Transverse colon (tissue), 4 donors: Measurements from ENCODE around the gene MOCS2. TPM values are rescaled to one million over a fixed set of nuclear protein-coding genes. Genes with fewer than 3 reads are reported as not detected.

ENCODE experiments used
- DNase-seq: peaks from one replicate; pipeline ENCODE4 v3.0.0-alpha.2; 2019
- H3K27ac ChIP-seq, 4 donors: fragments of 200-600 bp; sonication (generic); 2 replicates each; pipeline ENCODE4 v1.5.1; 2016 to 2018; ENCODE audit warnings: inconsistent platforms in 4 of 4
- H3K27me3 ChIP-seq: fragments of 200-600 bp; sonication (generic); 2 replicates; pipeline ENCODE4 v1.5.1; 2017; ENCODE audit warnings: inconsistent platforms
- H3K36me3 ChIP-seq, 4 donors: fragments of 200-600 bp; sonication (generic); 2 replicates each; pipeline ENCODE4 v1.5.1; 2017 to 2019; ENCODE audit warnings: inconsistent platforms in 4 of 4
- H3K4me1 ChIP-seq, 4 donors: fragments of 200-600 bp; sonication (generic); 2 replicates each; pipeline ENCODE4 v1.5.1; 2017 to 2020; ENCODE audit warnings: inconsistent platforms in 4 of 4
- H3K4me3 ChIP-seq, 4 donors: fragments of 200-600 bp; sonication (generic); 1 replicate in 1 of 4; 2 replicates in 3 of 4; pipeline versions ENCODE4 v1.5.1 to v1.6.1; 2017 to 2019; ENCODE audit warnings: inconsistent platforms in 4 of 4
- H3K9me3 ChIP-seq, 2 donors: fragments of 200-600 bp; sonication (generic); 2 replicates each; pipeline ENCODE4 v1.5.1; 2017 to 2019; ENCODE audit warnings: inconsistent platforms in 2 of 2
- EP300 ChIP-seq: sonication (generic); formaldehyde crosslinking; IDR thresholded peaks from one replicate; pipeline ENCODE4 v1.6.1; 2017; ENCODE audit warnings: antibody characterized with exemption, low read depth
- POLR2A ChIP-seq: fragments of 450-650 bp; IDR thresholded peaks from one replicate; pipeline ENCODE4 v1.6.1; 2016; ENCODE audit warnings: antibody characterized with exemption, mild to moderate bottlenecking, moderate library complexity
- POLR2AphosphoS5 ChIP-seq, 3 donors: sonication (generic); formaldehyde crosslinking; IDR thresholded peaks; one replicate each; pipeline ENCODE4 v1.6.1; 2016; ENCODE audit warnings: antibody characterized with exemption in 3 of 3
- WGBS, 2 donors: methylation state at CpG; one replicate each; pipeline ENCODE4 v1.1.5; 2018; ENCODE audit warnings: low coverage in 1 of 2; 5-methylcytosine and 5-hydroxymethylcytosine counted together
- in situ Hi-C, 4 donors: fragments of 200-750 bp; cut with MboI; loops; one replicate each; pipeline versions ENCODE4 v1.15.0 to v1.15.1; 2017; ENCODE audit warnings: low sequenced_read_pairs in 3 of 4, low pct_ligation_motif_present in 1 of 4, low pct_unique_long_range_greater_than_20kb in 1 of 4
- intact Hi-C: fragments of 100-400 bp; cut with DNase I; formaldehyde crosslinking; loops from one replicate; pipeline ENCODE4 v1.15.1; 2023; ENCODE audit warnings: low total_unique reads
- total RNA-seq, 4 donors: library from RNA; depleted of rRNA; stranded (reverse); fragments of >200 nt; gene quantifications; one replicate each; pipeline ENCODE4 v1.1.0, GENCODE V29; 2016
- TF ChIP-seq, protein P1 (sequence below), 5 experiments: fragments of 200-600 bp in 3 of 5; fragments of 450-650 bp in 2 of 5; sonication (generic) in 3 of 5; IDR thresholded peaks; 1 replicate in 2 of 5; 2 replicates in 3 of 5; pipeline ENCODE4 v1.5.1; 2016 to 2017; ENCODE audit warnings: antibody characterized with exemption in 5 of 5, inconsistent platforms in 3 of 5, mild to moderate bottlenecking in 2 of 5, moderate library complexity in 1 of 5

MOCS2 gene
- total RNA-seq, 4 donors from 2014 or later, result 7.0 to 36.8 (median 23.5) TPM

DNA sequence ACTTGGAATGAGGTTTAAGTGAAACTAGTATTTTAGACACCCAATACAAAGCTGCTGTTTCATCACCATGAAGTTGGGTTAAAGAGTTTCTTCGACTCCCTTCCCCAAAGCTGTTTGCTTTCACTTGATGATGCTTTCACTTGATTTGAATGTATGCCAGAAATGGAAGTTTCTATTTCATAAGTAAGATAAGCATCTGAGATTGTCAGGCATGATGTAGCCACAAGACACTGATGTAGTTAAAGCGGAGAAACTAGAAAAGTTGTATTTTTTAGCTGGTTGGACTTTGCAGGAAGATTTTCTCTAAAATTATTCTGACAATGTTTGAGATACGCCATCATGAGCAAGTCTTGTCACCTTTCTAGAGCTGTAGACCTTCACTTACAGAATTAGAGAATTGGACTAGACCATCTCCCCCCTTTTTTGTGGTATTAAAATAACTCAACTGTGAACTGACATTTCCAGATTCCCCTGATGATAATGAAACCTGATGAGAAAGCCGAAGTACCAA is 20.0 kb downstream of the MOCS2 start:
- Histone ChIP-seq H3K4me1 (no peaks in the 10 kb centered on the region), H3K27ac (no peak overlapping the region), H3K27me3 (no peaks in the 10 kb centered on the region), H3K36me3 (no peaks in the 10 kb centered on the region), H3K4me3 (no peak overlapping the region), H3K9me3 (no peaks in the 10 kb centered on the region)
- in situ Hi-C loops, result loop anchor here in 1 of 4 donors (25.0 kb wide), 1 partner anchor 302 kb away; the partner anchor contains the start of genes ITGA1 and PELO
- DNase-seq, result no peak
- WGBS, 2 donors, result 75 to 81% methylated on average over 4 of the region's 4 CpGs
- intact Hi-C loops, result loop anchor here (5.0 kb wide), 1 partner anchor 132 kb away; no protein-coding TSS in a partner anchor
- TF ChIP-seq POLR2AphosphoS5 (IDR thresholded peaks at IDR 0.05), result no peak
- no peak for TF ChIP-seq EP300
- TF ChIP-seq, protein P1, sequence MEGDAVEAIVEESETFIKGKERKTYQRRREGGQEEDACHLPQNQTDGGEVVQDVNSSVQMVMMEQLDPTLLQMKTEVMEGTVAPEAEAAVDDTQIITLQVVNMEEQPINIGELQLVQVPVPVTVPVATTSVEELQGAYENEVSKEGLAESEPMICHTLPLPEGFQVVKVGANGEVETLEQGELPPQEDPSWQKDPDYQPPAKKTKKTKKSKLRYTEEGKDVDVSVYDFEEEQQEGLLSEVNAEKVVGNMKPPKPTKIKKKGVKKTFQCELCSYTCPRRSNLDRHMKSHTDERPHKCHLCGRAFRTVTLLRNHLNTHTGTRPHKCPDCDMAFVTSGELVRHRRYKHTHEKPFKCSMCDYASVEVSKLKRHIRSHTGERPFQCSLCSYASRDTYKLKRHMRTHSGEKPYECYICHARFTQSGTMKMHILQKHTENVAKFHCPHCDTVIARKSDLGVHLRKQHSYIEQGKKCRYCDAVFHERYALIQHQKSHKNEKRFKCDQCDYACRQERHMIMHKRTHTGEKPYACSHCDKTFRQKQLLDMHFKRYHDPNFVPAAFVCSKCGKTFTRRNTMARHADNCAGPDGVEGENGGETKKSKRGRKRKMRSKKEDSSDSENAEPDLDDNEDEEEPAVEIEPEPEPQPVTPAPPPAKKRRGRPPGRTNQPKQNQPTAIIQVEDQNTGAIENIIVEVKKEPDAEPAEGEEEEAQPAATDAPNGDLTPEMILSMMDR (IDR thresholded peaks at IDR 0.05), result no peak
- no peak for TF ChIP-seq POLR2A

DNA sequence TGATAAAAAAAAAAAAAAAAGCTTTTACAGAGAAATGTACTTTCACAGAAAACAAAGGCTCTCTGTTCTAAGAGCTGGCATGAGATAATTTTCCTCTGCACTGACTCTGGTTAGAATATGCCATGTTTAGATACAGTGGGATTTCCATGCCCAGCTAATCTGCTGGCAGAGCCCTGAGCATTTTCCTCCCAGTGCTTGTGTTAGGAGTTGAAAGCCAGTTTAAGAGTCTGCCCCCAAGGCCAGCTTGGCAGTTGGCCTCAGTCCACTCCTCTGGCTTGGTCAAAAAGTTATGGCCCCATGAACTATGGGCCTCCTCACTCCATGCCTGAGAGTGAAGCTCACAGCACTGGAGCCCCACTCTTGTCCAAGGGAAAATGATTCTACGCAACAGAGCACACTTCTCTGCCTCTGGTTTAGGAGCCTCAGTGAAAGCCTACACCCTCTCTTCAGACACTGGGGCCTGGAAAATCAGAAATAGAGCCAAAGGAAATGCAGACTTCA is 21.9 kb downstream of the MOCS2 start:
- H3K27me3 ChIP-seq, result no peaks in the 10 kb centered on the region
- WGBS, 2 donors, result 53% methylated on average over 1 of the region's 1 CpG; no CpG with 5 or more reads in 1 of the 2 donors
- in situ Hi-C loops, result loop anchor here in 1 of 4 donors (25.0 kb wide), 1 partner anchor 300 kb away; the partner anchor contains the start of genes ITGA1 and PELO
- no peak overlapping the region for H3K27ac ChIP-seq
- H3K9me3 ChIP-seq, result no peaks in the 10 kb centered on the region
- no peak for DNase-seq
- TF ChIP-seq POLR2AphosphoS5 (IDR thresholded peaks at IDR 0.05) (no peak), POLR2A (no peak), EP300 (no peak)
- TF ChIP-seq, protein P1 (IDR thresholded peaks at IDR 0.05), result no peak
- no peak overlapping the region for H3K4me3 ChIP-seq
- intact Hi-C loops, result loop anchor here (5.0 kb wide), 1 partner anchor 130 kb away; no protein-coding TSS in a partner anchor
- no peaks in the 10 kb centered on the region for H3K36me3 ChIP-seq
- no peaks in the 10 kb centered on the region for H3K4me1 ChIP-seq

DNA sequence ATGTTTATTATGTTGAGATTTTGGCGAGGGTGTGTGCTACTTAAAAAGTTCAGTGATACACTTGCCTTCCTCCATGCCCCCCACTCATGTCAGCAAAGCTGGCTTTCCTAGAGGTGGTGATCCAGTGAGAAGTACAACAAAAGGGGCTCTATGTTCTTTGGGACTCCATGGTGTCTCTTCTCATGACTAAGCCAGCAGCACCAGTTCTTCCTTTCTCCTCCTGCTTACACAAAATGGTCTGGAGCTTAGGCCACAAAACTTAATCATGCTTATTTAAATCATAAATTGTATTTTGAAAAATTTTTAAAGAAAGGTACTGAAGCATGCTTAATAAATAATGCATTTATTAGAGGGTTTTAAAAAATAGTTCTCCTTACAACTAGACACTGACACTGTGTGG is 22.4 kb downstream of the MOCS2 start:
- no peak overlapping the region for H3K4me3 ChIP-seq
- intact Hi-C loops (loop anchor here (5.0 kb wide), 1 partner anchor 130 kb away; no protein-coding TSS in a partner anchor), in situ Hi-C loops (loop anchor here in 1 of 4 donors (25.0 kb wide), 1 partner anchor 300 kb away; the partner anchor contains the start of genes ITGA1 and PELO)
- 90 to 100% methylated on average over 1 of the region's 1 CpG for WGBS, 2 donors
- no peak for TF ChIP-seq POLR2AphosphoS5 (IDR thresholded peaks at IDR 0.05)
- TF ChIP-seq, protein P1 (IDR thresholded peaks at IDR 0.05), result no peak
- no peak for TF ChIP-seq POLR2A
- TF ChIP-seq EP300, result no peak
- H3K4me1 ChIP-seq, result no peaks in the 10 kb centered on the region
- no peaks in the 10 kb centered on the region for H3K36me3 ChIP-seq
- H3K27me3 ChIP-seq, result no peaks in the 10 kb centered on the region
- H3K27ac ChIP-seq, result no peak overlapping the region
- no peaks in the 10 kb centered on the region for H3K9me3 ChIP-seq
- DNase-seq, result no peak

DNA sequence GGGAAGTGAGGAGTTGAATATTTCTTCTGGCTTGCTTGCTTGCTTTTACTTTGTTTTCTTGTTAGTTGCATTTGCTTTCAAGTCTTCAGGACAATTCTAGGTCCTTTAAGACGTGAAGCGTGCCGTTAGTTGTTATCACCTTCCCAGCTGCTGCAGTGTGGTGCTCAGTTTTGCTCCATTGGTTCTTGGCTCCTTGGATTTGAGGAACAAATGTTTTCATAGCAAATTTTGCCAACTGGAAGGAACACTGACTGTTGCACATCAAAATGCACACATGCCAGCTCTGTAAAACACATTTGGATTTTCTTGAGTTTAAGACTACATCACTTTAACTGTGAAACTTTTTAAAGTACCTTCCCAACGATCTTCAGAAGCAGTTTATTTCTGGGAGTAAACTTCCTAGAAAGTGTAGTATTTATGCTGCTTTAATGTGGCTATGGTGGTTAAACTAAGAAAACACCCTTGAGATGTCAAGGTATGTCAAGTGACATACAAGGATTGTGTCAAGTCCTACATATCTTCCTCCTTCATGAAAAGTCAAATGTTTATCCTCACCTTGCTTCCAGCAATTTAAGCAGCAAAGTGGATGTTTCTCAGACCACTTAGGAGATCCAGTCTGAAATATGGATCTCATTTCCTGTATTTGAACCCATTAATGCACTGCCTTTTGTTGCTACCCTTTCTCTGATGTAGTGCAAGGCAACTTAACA is 24.9 kb downstream of the MOCS2 start:
- in situ Hi-C loops (loop anchor here in 1 of 4 donors (25.0 kb wide), 1 partner anchor 297 kb away; the partner anchor contains the start of genes ITGA1 and PELO), intact Hi-C loops (loop anchor here (5.0 kb wide), 1 partner anchor 127 kb away; no protein-coding TSS in a partner anchor)
- WGBS, 2 donors, result 72 to 83% methylated on average over 4 of the region's 4 CpGs
- no peak for DNase-seq
- Histone ChIP-seq H3K36me3 (no peaks in the 10 kb centered on the region), H3K4me3 (no peak overlapping the region), H3K27ac (no peak overlapping the region), H3K9me3 (no peaks in the 10 kb centered on the region), H3K4me1 (no peaks in the 10 kb centered on the region), H3K27me3 (no peaks in the 10 kb centered on the region)
- TF ChIP-seq POLR2AphosphoS5 (IDR thresholded peaks at IDR 0.05), result no peak
- TF ChIP-seq EP300, result no peak
- no peak for TF ChIP-seq POLR2A
- TF ChIP-seq, protein P1 (IDR thresholded peaks at IDR 0.05), result no peak
